GM19438 (cell line): Measurements from ENCODE around the gene TFPT.

ENCODE experiments used
- ATAC-seq: cut with Tn5 transposase; IDR thresholded peaks from one replicate; pipeline ENCODE4 v1.9.1; 2021; ENCODE audit warnings: low read depth; ENCODE audit not compliant: unreplicated experiment

The TFPT gene

GRCh38 chr19:54115109-54116063, at the start of gene TFPT, which contains the start of gene PRPF31:
Gene TFPT, minus strand, starts transcription at chr19:54115657. Its CDS starts 388 bp downstream, at chr19:54115269.
Gene PRPF31, plus strand, starts transcription at chr19:54115754. Its CDS starts 2,525 bp downstream, at chr19:54118279.
- ATAC-seq = peak; percentile 80

GRCh38 chr19:54165222-54165621, 49.8 kb upstream of the TFPT start:
- ATAC-seq = no peak

GRCh38 chr19:54164369-54165068, 49.1 kb upstream of the TFPT start:
- no peak for ATAC-seq

GRCh38 chr19:54162884-54163283, 47.4 kb upstream of the TFPT start:
- ATAC-seq = no peak

- ATAC-seq = no peak
These were observed 46.9 kb upstream of the TFPT start for GRCh38 chr19:54162241-54162805.

- ATAC-seq = no peak
These were observed 45.4 kb upstream of the TFPT start for GRCh38 chr19:54160854-54161253.

- no peak for ATAC-seq
These were observed 44.8 kb upstream of the TFPT start for GRCh38 chr19:54160182-54160811.

GRCh38 chr19:54159352-54160181, 44.1 kb upstream of the TFPT start, which contains the start of gene LENG1:
Gene LENG1, minus strand, starts transcription at chr19:54159721. Its CDS starts 26 bp downstream, at chr19:54159695.
- ATAC-seq = peak; percentile 88

GRCh38 chr19:54158812-54159351, 43.4 kb upstream of the TFPT start:
- no peak for ATAC-seq

- no peak for ATAC-seq
These were observed 41.5 kb upstream of the TFPT start for GRCh38 chr19:54156953-54157352.

- ATAC-seq = no peak
These were observed 41.0 kb upstream of the TFPT start for GRCh38 chr19:54156490-54156889.

- no peak for ATAC-seq
These were observed 40.2 kb upstream of the TFPT start for GRCh38 chr19:54155694-54156093.

GRCh38 chr19:54154603-54155345, 39.3 kb upstream of the TFPT start:
- ATAC-seq = no peak

GRCh38 chr19:54153731-54154326, 38.4 kb upstream of the TFPT start:
- ATAC-seq = no peak

GRCh38 chr19:54152878-54153524, 37.5 kb upstream of the TFPT start:
- no peak for ATAC-seq

- ATAC-seq = no peak
These were observed 36.8 kb upstream of the TFPT start for GRCh38 chr19:54152267-54152666.

GRCh38 chr19:54151362-54152035, 36.0 kb upstream of the TFPT start:
- ATAC-seq = no peak
